GM21367 (cell line): ENCODE results near the gene TAS2R50.

Experiments used
- ATAC-seq: cut with Tn5 transposase; IDR thresholded peaks from one replicate; pipeline ENCODE4 v1.9.1; 2021; ENCODE audit not compliant: unreplicated experiment

TAS2R50 gene

DNA sequence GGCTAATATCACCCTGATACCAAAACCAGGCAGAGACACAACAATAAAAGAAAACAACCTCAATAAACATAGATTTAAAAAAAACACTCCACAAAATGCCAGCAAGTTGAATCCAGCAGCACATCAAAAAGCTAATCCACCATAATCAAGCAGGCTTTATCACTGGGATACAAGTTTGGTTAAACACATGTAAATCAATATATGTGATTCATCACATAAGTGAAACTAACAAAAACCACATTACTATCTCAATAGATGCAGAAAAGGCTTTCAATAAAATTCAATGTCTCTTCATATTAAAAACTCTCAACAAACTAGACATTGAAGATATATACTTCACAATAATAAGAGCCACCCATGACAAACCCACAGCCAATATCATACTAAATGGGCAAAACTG lies 30.6 kb downstream of the TAS2R50 start:
- no peak for ATAC-seq

DNA sequence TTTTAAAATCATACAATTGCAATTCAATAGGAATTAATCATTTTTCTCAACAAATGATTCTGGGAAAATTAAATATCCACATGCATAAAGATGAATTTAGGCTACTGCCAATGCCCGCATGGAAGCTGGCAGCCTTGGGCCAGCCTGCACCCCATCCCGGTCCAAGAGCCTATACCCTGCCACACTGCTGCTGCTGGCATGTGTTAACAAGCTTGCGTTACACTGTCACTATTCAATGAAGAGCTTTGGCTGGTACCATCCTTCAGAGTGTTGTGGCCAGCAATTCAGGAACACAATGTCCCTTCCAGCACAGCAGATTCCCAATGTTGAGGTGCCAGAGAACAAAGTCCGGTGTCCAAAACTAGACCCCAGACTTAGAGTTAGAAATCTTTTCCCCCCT lies 34.1 kb downstream of the TAS2R50 start:
- no peak for ATAC-seq

DNA sequence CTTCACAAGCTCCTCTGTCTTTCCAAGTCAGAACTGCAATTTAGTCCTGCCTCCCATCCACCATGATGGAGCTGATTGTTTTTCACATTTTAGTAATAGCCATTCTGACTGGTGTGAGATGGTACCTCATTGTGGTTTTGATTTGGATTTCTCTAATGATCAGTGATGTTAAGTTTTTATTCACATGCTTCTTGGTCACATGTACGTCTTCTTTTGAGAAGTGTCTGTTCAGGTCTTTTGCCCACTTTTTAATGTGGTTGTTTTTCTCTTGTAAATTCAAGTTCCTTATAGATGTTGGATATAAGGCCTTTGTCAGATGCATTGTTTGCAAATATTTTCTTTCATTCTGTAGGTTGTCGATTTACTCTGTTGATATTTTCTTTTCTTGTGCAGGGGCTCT lies 43.5 kb downstream of the TAS2R50 start:
- ATAC-seq = no peak

DNA sequence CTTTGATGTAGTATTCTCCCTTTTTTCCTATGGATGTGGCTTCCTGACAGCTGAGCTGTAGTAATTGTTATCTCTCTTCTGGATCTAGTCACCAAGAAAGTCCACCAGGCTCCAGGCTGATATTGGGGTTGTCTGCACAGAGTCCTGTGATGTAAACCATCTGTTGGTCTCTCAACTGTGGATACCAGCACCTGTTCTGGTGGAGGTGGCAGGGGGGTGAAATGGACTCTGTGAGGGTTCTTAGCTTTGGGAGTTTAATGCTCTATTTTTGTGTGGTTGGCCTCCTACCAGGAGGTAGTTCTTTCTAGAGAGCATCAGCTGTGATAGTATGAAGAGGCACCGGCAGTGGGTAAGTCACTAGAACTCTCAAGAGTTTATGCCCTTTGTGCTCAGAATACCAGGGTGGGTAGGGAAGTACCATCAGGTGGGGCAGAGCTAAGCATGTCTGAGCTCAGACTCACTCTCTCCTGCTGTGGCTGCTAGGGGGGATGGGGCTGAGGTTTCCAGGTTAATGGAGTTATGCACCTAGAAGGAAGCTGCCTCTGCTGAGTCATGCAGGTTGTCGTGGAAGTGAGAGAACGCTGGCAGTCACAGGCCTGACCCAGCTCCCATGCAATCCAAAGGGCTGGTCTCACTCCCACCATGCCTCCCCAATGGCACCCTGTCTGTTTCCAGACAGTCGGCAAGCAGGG lies 44.6 kb downstream of the TAS2R50 start:
- ATAC-seq = no peak

DNA sequence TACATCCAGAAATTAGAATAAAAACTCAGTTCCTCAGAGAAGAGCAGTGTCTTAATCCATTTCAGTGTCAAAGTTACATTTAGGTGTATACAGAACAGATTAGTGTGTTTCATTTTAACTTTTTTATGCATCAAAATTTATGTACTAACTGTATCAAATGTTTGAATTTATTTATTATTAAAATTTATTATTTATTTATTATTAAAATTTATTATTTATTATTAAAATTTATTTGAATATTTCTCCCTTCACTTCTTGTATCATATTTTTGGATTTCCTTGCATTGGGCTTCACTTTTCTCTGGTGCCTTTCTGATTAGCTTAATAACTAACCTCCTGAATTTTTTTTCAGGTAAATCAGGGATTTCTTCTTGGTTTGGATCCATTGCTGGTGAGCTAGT lies 45.3 kb downstream of the TAS2R50 start:
- no peak for ATAC-seq

DNA sequence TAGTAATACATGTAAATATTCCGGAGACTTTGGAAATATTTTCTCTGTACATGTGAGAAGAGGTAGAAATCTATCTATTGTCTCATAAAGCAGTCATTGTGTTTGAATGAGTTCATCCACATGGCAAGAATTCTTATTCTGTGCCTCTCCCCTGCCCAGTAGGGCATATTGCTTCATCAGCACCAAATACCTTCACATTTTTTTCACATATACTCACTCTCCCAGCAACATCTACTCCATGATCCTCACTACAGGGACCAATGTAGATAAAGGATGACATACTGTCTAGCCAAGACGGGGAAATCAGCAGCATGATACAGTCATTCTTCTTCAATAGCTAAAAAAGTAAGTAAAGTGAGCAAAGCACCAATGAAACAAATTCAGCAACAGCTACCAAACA lies 46.3 kb downstream of the TAS2R50 start:
- ATAC-seq = no peak

DNA sequence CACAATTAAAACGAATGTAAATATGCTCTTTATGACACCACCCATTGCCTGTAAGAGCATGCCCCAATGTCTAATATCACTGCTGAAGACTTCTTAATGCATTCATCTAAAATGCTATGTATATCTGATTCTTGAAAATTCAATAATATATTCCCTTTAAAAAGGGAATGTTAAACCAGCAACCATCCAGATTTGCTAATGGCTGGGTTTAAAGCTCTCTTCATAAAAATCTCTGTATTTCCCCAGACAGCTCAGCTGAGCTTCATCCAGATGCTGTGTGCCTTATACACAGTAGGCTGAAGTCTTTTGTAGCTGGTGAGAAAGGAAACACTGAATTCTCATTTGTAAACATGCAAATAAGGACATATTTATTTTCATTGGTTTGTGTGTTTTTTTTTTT lies 47.5 kb downstream of the TAS2R50 start, which contains the start of gene TAS2R14:
Gene TAS2R14, minus strand, starts transcription at position 101 of the 400 bp plus-strand sequence. Its CDS starts 56 bp downstream, at position 45.
- no peak for ATAC-seq

DNA sequence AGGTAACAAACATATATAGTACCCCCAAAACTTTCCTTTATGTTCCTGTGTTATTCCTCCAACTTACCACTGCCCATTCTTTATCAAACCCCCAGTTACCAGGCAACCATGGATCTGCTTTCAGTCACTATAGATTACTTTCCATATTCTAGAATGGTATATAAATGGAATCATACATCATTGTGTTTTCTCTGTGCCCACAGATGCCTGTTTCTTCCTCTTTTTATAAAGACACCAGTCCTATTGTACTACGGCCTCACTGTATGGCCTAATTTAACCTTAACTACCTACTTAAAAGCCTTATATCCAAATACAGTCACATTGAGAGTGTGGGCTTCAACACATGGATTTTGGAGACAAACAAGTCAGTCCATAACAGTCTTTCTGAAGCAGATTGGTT lies 50.2 kb downstream of the TAS2R50 start:
- ATAC-seq = no peak
